Ascending aorta (tissue), 2 donors: Measurements from ENCODE around the gene XPO5. TPM values are rescaled to one million over a fixed set of nuclear protein-coding genes. Genes with fewer than 3 reads are reported as not detected.

ENCODE experiments used
- DNase-seq, 2 donors: peaks; one replicate each; pipeline ENCODE4 v3.0.0-alpha.2; 2019; ENCODE audit warnings: low spot score in 2 of 2
- H3K27ac ChIP-seq, 2 donors: fragments of 200-600 bp; sonication (generic); one replicate each; pipeline ENCODE4 v1.5.1; 2016 to 2017; ENCODE audit warnings: mild to moderate bottlenecking in 1 of 2
- H3K27me3 ChIP-seq: fragments of 200-600 bp; sonication (generic); one replicate; pipeline ENCODE4 v1.5.1; 2017
- H3K36me3 ChIP-seq, 2 donors: fragments of 200-600 bp; sonication (generic); one replicate each; pipeline ENCODE4 v1.5.1; 2016
- H3K4me1 ChIP-seq, 2 donors: fragments of 200-600 bp; sonication (generic); one replicate each; pipeline ENCODE4 v1.5.1; 2016 to 2017; ENCODE audit warnings: mild to moderate bottlenecking in 1 of 2
- H3K4me3 ChIP-seq, 2 donors: fragments of 200-600 bp; sonication (generic); one replicate each; pipeline ENCODE4 v1.5.1; 2016 to 2017; ENCODE audit warnings: mild to moderate bottlenecking in 1 of 2
- H3K9me3 ChIP-seq, 2 donors: fragments of 200-600 bp; sonication (generic); one replicate each; pipeline ENCODE4 v1.5.1; 2016
- CTCF ChIP-seq, 3 experiments: fragments of 200-600 bp in 2 of 3; fragments of 450-650 bp in 1 of 3; sonication (generic) in 2 of 3; IDR thresholded peaks; one replicate each; pipeline ENCODE4 v1.5.1; 2016 to 2019; ENCODE audit warnings: antibody characterized with exemption in 3 of 3, mild to moderate bottlenecking in 1 of 3, moderate library complexity in 1 of 3
- intact Hi-C: fragments of 100-400 bp; cut with DNase I; formaldehyde crosslinking; loops from one replicate; pipeline ENCODE4 v1.15.1; 2023
- total RNA-seq: library from RNA; depleted of rRNA; stranded (reverse); fragments of >200 nt; gene quantifications from one replicate; pipeline ENCODE4 v1.1.0, GENCODE V29; 2016

Gene XPO5
- total RNA-seq = 21.4 TPM

- peak; percentile 58 to 93 for DNase-seq
- peak in 1 of 3 experiments; percentile 17 for TF ChIP-seq CTCF (IDR thresholded peaks at IDR 0.05)
- Histone ChIP-seq H3K4me1 (peaks cover 9 to 15% of the 10 kb centered on the region in 2 donors), H3K27ac (peak within 1 kb of the TSS; percentile 38 to 57), H3K9me3 (no peaks in the 10 kb centered on the region), H3K36me3 (peaks cover 5 to 12% of the 10 kb centered on the region in 2 donors), H3K4me3 (peak within 1 kb of the TSS; percentile 69 to 75), H3K27me3 (no peaks in the 10 kb centered on the region)
- intact Hi-C loops = loop anchor here (2.0 kb wide), 1 partner anchor 59 kb away; the partner anchor contains the start of genes POLR1C and YIPF3
Observed at GRCh38 chr6:43575772-43576551, at the start of gene XPO5, which contains the start of gene POLH. XPO5 (minus strand) TSS chr6:43576038; CDS start chr6:43575864, 174 bp downstream. POLH (plus strand) TSS chr6:43576185; CDS start chr6:43582320, 6,135 bp downstream.

- TF ChIP-seq CTCF (IDR thresholded peaks at IDR 0.05) = no peak
- Histone ChIP-seq H3K4me3 (no peak overlapping the region), H3K9me3 (no peaks in the 10 kb centered on the region), H3K36me3 (peaks cover 48 to 57% of the 10 kb centered on the region in 2 donors), H3K27me3 (no peaks in the 10 kb centered on the region), H3K4me1 (peaks cover 5 to 19% of the 10 kb centered on the region in 2 donors), H3K27ac (peak overlapping the region in 1 of 2 donors; percentile 10)
- no peak for DNase-seq
- intact Hi-C loops = loop anchor here (5.0 to 10.0 kb wide), 5 partner anchors 77 to 1841 kb away; partner anchors contain the start of genes CDC5L, MRPL14, PRICKLE4 and TMEM63B
Observed at GRCh38 chr6:43625393-43625992, 49.7 kb upstream of the XPO5 start.

- Histone ChIP-seq H3K27ac (no peak overlapping the region), H3K4me3 (no peak overlapping the region), H3K4me1 (peaks cover 5 to 16% of the 10 kb centered on the region in 2 donors), H3K36me3 (peaks cover 49 to 63% of the 10 kb centered on the region in 2 donors), H3K27me3 (no peaks in the 10 kb centered on the region), H3K9me3 (no peaks in the 10 kb centered on the region)
- intact Hi-C loops = loop anchor here (5.0 to 10.0 kb wide), 5 partner anchors 77 to 1840 kb away; partner anchors contain the start of genes CDC5L, MRPL14, PRICKLE4 and TMEM63B
- no peak for TF ChIP-seq CTCF (IDR thresholded peaks at IDR 0.05)
- no peak for DNase-seq
Observed at GRCh38 chr6:43624786-43625288, 49.0 kb upstream of the XPO5 start.

- no peak for TF ChIP-seq CTCF (IDR thresholded peaks at IDR 0.05)
- H3K27me3 ChIP-seq = no peaks in the 10 kb centered on the region
- H3K36me3 ChIP-seq = peaks cover 49 to 70% of the 10 kb centered on the region in 2 donors
- H3K9me3 ChIP-seq = no peaks in the 10 kb centered on the region
- DNase-seq = no peak
- H3K4me1 ChIP-seq = peaks cover 5 to 16% of the 10 kb centered on the region in 2 donors
- H3K4me3 ChIP-seq = no peak overlapping the region
- H3K27ac ChIP-seq = no peak overlapping the region
- intact Hi-C loops = loop anchor here (10.0 kb wide), 1 partner anchor 1839 kb away; the partner anchor contains the start of genes PRICKLE4 and TOMM6
Observed at GRCh38 chr6:43623880-43624785, 48.3 kb upstream of the XPO5 start.

- no peak for TF ChIP-seq CTCF (IDR thresholded peaks at IDR 0.05)
- peaks cover 49 to 70% of the 10 kb centered on the region in 2 donors for H3K36me3 ChIP-seq
- intact Hi-C loops = loop anchor here (10.0 kb wide), 1 partner anchor 1838 kb away; the partner anchor contains the start of genes PRICKLE4 and TOMM6
- no peak overlapping the region for H3K4me3 ChIP-seq
- no peak overlapping the region for H3K27ac ChIP-seq
- H3K9me3 ChIP-seq = no peaks in the 10 kb centered on the region
- DNase-seq = no peak
- H3K4me1 ChIP-seq = peaks cover 5 to 9% of the 10 kb centered on the region in 2 donors
- H3K27me3 ChIP-seq = no peaks in the 10 kb centered on the region
Observed at GRCh38 chr6:43622541-43622940, 46.7 kb upstream of the XPO5 start.
